Measurements from ENCODE around the gene SMC3.
"Not testable (repeated sequence)": the region's sequence is repeated elsewhere in the genome, so short reads cannot be mapped to it uniquely, and the experiment has no call there.

SMC3 gene

GRCh38 chr10:110618230-110618610 is 50.7 kb downstream of the SMC3 start:
- Histone ChIP-seq H3K4me1 (ENCODE audit: control insufficient read depth in 1 of 2, insufficient read depth in 1 of 2, low read depth in 1 of 2, low read length in 1 of 2) (no peaks in the 10 kb centered on the region), H3K4me3 (ENCODE audit: low read depth in 1 of 2, low read length in 1 of 2) (no peak overlapping the region), H3K9me3 (no peaks in the 10 kb centered on the region), H3K27me3 (no peaks in the 10 kb centered on the region), H3K36me3 (no peaks in the 10 kb centered on the region), H3K27ac (no peak overlapping the region)
- no peak for TF ChIP-seq CTCF (IDR thresholded peaks at IDR 0.05)

GRCh38 chr10:110619514-110620397 is 52.3 kb downstream of the SMC3 start:
- Histone ChIP-seq H3K27me3 (peaks cover 2% of the 10 kb centered on the region), H3K9me3 (no peaks in the 10 kb centered on the region), H3K4me1 (ENCODE audit: control insufficient read depth in 1 of 2, insufficient read depth in 1 of 2, low read depth in 1 of 2, low read length in 1 of 2) (no peaks in the 10 kb centered on the region), H3K27ac (no peak overlapping the region), H3K4me3 (ENCODE audit: low read depth in 1 of 2, low read length in 1 of 2) (no peak overlapping the region), H3K36me3 (no peaks in the 10 kb centered on the region)
- TF ChIP-seq CTCF (IDR thresholded peaks at IDR 0.05), result no peak

GRCh38 chr10:110620398-110620719 is 52.9 kb downstream of the SMC3 start:
- no peaks in the 10 kb centered on the region for H3K4me1 ChIP-seq (ENCODE audit: control insufficient read depth in 1 of 2, insufficient read depth in 1 of 2, low read depth in 1 of 2, low read length in 1 of 2)
- H3K36me3 ChIP-seq, result no peaks in the 10 kb centered on the region
- H3K4me3 ChIP-seq (ENCODE audit: low read depth in 1 of 2, low read length in 1 of 2), result no peak overlapping the region
- no peak overlapping the region for H3K27ac ChIP-seq
- H3K9me3 ChIP-seq, result no peaks in the 10 kb centered on the region
- H3K27me3 ChIP-seq, result peaks cover 3% of the 10 kb centered on the region
- no peak for TF ChIP-seq CTCF (IDR thresholded peaks at IDR 0.05)

- not testable (repeated sequence) for H3K9me3 ChIP-seq; H3K27ac ChIP-seq; H3K4me3 ChIP-seq (ENCODE audit: low read depth in 1 of 2, low read length in 1 of 2); H3K4me1 ChIP-seq (ENCODE audit: control insufficient read depth in 1 of 2, insufficient read depth in 1 of 2, low read depth in 1 of 2, low read length in 1 of 2); H3K27me3 ChIP-seq; H3K36me3 ChIP-seq
Measured at GRCh38 chr10:110623316-110623715, 55.8 kb downstream of the SMC3 start.

- no peaks in the 10 kb centered on the region for H3K36me3 ChIP-seq
- no peak for TF ChIP-seq CTCF (IDR thresholded peaks at IDR 0.05)
- H3K27ac ChIP-seq, result no peak overlapping the region
- no peaks in the 10 kb centered on the region for H3K4me1 ChIP-seq (ENCODE audit: control insufficient read depth in 1 of 2, insufficient read depth in 1 of 2, low read depth in 1 of 2, low read length in 1 of 2)
- H3K27me3 ChIP-seq, result peaks cover 3% of the 10 kb centered on the region
- H3K4me3 ChIP-seq (ENCODE audit: low read depth in 1 of 2, low read length in 1 of 2), result no peak overlapping the region
- no peaks in the 10 kb centered on the region for H3K9me3 ChIP-seq
Measured at GRCh38 chr10:110625356-110625894, 57.9 kb downstream of the SMC3 start.
